ENCODE results near the gene PHF12. TPM values are rescaled to one million over a fixed set of nuclear protein-coding genes. Genes with fewer than 3 reads are reported as not detected.

PHF12 gene
- total and polyA plus RNA-seq, 2 experiments from 2014 or later: 19.7 to 41.0 TPM

GRCh38 chr17:28856028-28856574, 95.2 kb downstream of the PHF12 start:
- Histone ChIP-seq H3K79me2 (replicated peaks; ENCODE audit: insufficient read depth) (peaks cover 13% of the 10 kb centered on the region), H3K27ac (ENCODE audit: low read depth) (no peak overlapping the region), H3K4me3 (peak overlapping the region; percentile 70), H3F3A (replicated peaks; ENCODE audit: low read depth) (0 out of 2 replicates have a peak, but pooled peaks cover 7% of the 10 kb centered on the region), H3K4me2 (peak overlapping the region; percentile 92), H4K20me1 (replicated peaks; ENCODE audit: insufficient read depth) (no peaks in the 10 kb centered on the region), H2AFZ (no peak overlapping the region), H3K27me3 (ENCODE audit: insufficient read depth) (no peaks in the 10 kb centered on the region), H3K9me2 (ENCODE audit: insufficient read depth) (no peaks in the 10 kb centered on the region), H3K4me1 (ENCODE audit: insufficient read depth) (peaks cover 4% of the 10 kb centered on the region), H3K36me3 (ENCODE audit: insufficient read depth) (peaks cover 7% of the 10 kb centered on the region)
- ATAC-seq (no peak), DNase-seq (ENCODE audit: low spot score) (no peak)
- Mint-ChIP-seq H3K9me3 (no peaks in the 10 kb centered on the region), H3K4me1 (peaks cover 2% of the 10 kb centered on the region; the same call in 2 of the 3 replicates), H3K4me3 (peak overlapping the region; percentile 93), H3K27me3 (ENCODE audit: insufficient read depth, low read depth, poor library complexity) (peaks cover 12% of the 10 kb centered on the region), H3K36me3 (ENCODE audit: low read depth) (peaks cover 41% of the 10 kb centered on the region), H3K27ac (no peak overlapping the region)
- no peak for TF ChIP-seq ZNF462 (CRISPR knock-in tag; IDR thresholded peaks at IDR 0.05)
- no peak for TF ChIP-seq ZNF114 (CRISPR knock-in tag; IDR thresholded peaks at IDR 0.05)
- no peak for TF ChIP-seq REST (IDR thresholded peaks at IDR 0.05; ENCODE audit: unreplicated experiment)
- TF ChIP-seq JUNB (IDR thresholded peaks at IDR 0.05; ENCODE audit: unreplicated experiment): no peak
- TF ChIP-seq ZNF331 (CRISPR knock-in tag; IDR thresholded peaks at IDR 0.05; ENCODE audit: low read depth): no peak
- TF ChIP-seq ETS1 (IDR thresholded peaks at IDR 0.05): no peak
- TF ChIP-seq EZH2 (IDR thresholded peaks at IDR 0.05; ENCODE audit: low read depth, unreplicated experiment): no peak
- no peak for TF ChIP-seq POLR2AphosphoS5 (IDR thresholded peaks at IDR 0.05; ENCODE audit: low read depth)
- TF ChIP-seq CTCF (conservative IDR thresholded peaks at IDR 0.05; ENCODE audit: low read depth in 2 of 2): no peak
- no peak for TF ChIP-seq NANOG (IDR thresholded peaks at IDR 0.05; ENCODE audit: borderline replicate concordance)
- TF ChIP-seq EZH2phosphoT487 (IDR thresholded peaks at IDR 0.05; ENCODE audit: unreplicated experiment): no peak
- TF ChIP-seq CREB1 (CRISPR knock-in tag; IDR thresholded peaks at IDR 0.05; ENCODE audit: low read depth): no peak
- no peak for TF ChIP-seq STAT1 (IDR thresholded peaks at IDR 0.05; ENCODE audit: unreplicated experiment)

Data from GM23338 (cell line).